Adrenal gland (tissue), 12 donors: ENCODE measurements around the gene LMF2. TPM values are rescaled to one million over a fixed set of nuclear protein-coding genes. Genes with fewer than 3 reads are reported as not detected.
A peak's percentile ranks its signal among the peaks of the same experiment; 100 is the strongest.

Experiments used
- DNase-seq, 7 donors: peaks; one replicate each; pipeline ENCODE4 v3.0.0-alpha.2; 2019 to 2020
- H3K27ac ChIP-seq, 5 donors: fragments of 200-600 bp; sonication (generic) in 4 of 5; 1 replicate in 3 of 5; 2 replicates in 2 of 5; pipeline versions ENCODE4 v1.5.1 to v1.8.0; 2016 to 2020; ENCODE audit warnings: mild to moderate bottlenecking in 1 of 5
- H3K27me3 ChIP-seq: fragments of 200-600 bp; 2 replicates; pipeline ENCODE4 v1.8.0; 2021
- H3K36me3 ChIP-seq, 2 donors: fragments of 200-600 bp; replicated peaks in 1 of 2; 1 replicate in 1 of 2; 2 replicates in 1 of 2; pipeline versions ENCODE4 v1.5.1 to v1.8.0; 2018 to 2022
- H3K4me1 ChIP-seq, 2 donors: fragments of 200-600 bp; replicated peaks in 1 of 2; 1 replicate in 1 of 2; 2 replicates in 1 of 2; pipeline versions ENCODE4 v1.5.1 to v1.8.0; 2018 to 2021
- H3K4me3 ChIP-seq, 4 donors: fragments of 200-600 bp; sonication (generic) in 3 of 4; one replicate each; pipeline ENCODE4 v1.5.1; 2016 to 2018
- H3K9me3 ChIP-seq, 3 donors: fragments of 200-600 bp; sonication (generic) in 1 of 3; replicated peaks in 1 of 3; 1 replicate in 2 of 3; 2 replicates in 1 of 3; pipeline versions ENCODE4 v1.5.1 to v1.8.0; 2016 to 2021
- POLR2A ChIP-seq, 2 donors: fragments of 450-650 bp; IDR thresholded peaks; one replicate each; pipeline ENCODE4 v1.6.1; 2017; ENCODE audit warnings: antibody characterized with exemption in 2 of 2, mild to moderate bottlenecking in 2 of 2, moderate library complexity in 1 of 2
- WGBS, 4 donors: extraction: QIAGEN DNeasy Blood & Tissue Kit in 2 of 4; methylation state at CpG; one replicate each; pipeline versions ENCODE4 v1.1.5 to v1.1.7; 2013 to 2017; 5-methylcytosine and 5-hydroxymethylcytosine counted together
- intact Hi-C, 2 donors: fragments of 100-400 bp; cut with DNase I; formaldehyde crosslinking; loops; one replicate each; pipeline versions ENCODE4 v1.14.1 to v1.15.0; 2022 to 2023
- polyA plus RNA-seq, 3 donors: library from polyadenylated mRNA; stranded (reverse); fragments of 200-250 nt in 2 of 3; fragments of 350-450 nt in 1 of 3; fragmentation: Illumina TruSeq in 1 of 3; extraction: RNeasy Lipid Tissue Mini Kit (QIAGEN cat#74804) in 1 of 3; gene quantifications; one replicate each; pipeline ENCODE4 v1.2.3, GENCODE V29; 2013 to 2014
- total RNA-seq, 9 donors: library from RNA; depleted of rRNA in 4 of 9; stranded (reverse); fragments of >200 nt in 4 of 9; fragments of 120-200 nt in 1 of 9; fragmentation: NEBNext Ultra II Directional in 1 of 9; extraction: Animal tissue kit (Norgen Biotek cat#: 25700) in 1 of 9; gene quantifications; one replicate each; pipeline versions ENCODE4 v1.1.0 to v1.2.4, GENCODE V29; 2013 to 2023
- TF ChIP-seq, protein P1 (sequence below), 6 experiments: fragments of 450-650 bp in 4 of 6; fragments of 200-600 bp in 2 of 6; sonication (generic) in 1 of 6; IDR thresholded peaks; 1 replicate in 5 of 6; 2 replicates in 1 of 6; pipeline versions ENCODE4 v1.5.1 to v1.8.0; 2016 to 2021; ENCODE audit warnings: antibody characterized with exemption in 6 of 6, mild to moderate bottlenecking in 2 of 6, moderate library complexity in 1 of 6
- donor health status: healthy with polysubstance abuse.
- donor health status: Bipolar disorder and iron deficiency.
- donor health status: DM: yes; HTN: yes; CAD: no.
- donor health status: DM: no; HTN: no; CAD: no.
- donor health status: DM: no; HTN: no; CAD: no.
- donor health status: DM: yes; HTN: yes; CAD: no.

The LMF2 gene
- total and polyA plus RNA-seq, 12 donors = 6.3 to 120 (median 78.3) TPM

DNA sequence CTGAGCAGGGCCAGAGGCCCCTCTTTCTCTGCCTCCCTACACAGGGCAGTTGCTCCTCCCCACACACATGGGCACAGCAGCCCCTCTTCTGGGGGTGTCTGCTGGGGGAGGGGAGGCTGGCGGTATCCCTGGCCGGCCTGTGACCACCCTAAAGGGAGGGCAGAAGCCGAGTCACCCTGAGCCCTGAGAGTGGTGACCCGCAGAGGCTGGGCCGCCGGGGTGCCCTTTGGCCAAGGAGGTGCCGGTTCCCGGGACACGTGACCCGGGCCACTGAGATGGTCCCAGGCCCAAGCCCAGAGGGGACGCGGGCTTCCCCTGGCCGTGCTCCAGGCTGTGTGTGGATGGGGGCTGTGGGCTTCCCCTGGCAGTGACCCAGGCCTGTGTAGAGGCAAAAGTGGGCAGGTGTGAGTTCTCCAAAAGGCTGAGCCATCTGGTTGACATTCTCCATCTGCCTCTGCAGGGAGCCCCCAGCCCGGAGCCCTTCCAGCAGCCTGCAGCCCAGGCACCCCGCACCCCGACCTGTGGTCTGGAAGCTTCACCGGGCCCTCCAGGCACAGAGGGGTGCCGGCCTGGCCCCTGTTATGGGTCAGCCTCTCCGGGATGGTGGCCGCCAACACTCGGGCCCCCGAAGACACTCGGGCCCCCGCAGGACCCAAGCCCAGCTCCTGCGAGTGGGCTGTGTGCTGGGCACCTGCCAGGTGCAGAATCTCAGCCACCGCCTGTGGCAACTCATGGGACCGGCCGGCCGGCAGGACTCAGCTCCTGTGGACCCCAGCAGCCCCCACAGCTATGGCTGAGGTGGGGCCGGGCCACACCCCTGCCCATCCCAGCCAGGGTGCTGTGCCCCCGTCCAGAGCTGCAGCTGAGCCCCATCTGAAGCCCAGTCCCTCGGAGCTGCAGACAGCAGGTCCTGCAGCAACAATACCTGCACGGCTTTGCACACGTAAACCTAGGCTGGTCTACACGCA is 25.1 kb downstream of the LMF2 start:
- no peak for DNase-seq
- WGBS, 4 donors = 70 to 78% (median 76%) methylated on average over 8 to 35 of the region's 35 CpGs
- intact Hi-C loops = no loop called here
- Histone ChIP-seq H3K4me1 (peaks cover 0 to 14% of the 10 kb centered on the region in 2 donors), H3K9me3 (no peaks in the 10 kb centered on the region), H3K36me3 (no peaks in the 10 kb centered on the region), H3K27ac (no peak overlapping the region), H3K4me3 (no peak overlapping the region), H3K27me3 (peaks cover 36% of the 10 kb centered on the region)
- no peak for TF ChIP-seq POLR2A (IDR thresholded peaks at IDR 0.05)
- TF ChIP-seq, protein P1, sequence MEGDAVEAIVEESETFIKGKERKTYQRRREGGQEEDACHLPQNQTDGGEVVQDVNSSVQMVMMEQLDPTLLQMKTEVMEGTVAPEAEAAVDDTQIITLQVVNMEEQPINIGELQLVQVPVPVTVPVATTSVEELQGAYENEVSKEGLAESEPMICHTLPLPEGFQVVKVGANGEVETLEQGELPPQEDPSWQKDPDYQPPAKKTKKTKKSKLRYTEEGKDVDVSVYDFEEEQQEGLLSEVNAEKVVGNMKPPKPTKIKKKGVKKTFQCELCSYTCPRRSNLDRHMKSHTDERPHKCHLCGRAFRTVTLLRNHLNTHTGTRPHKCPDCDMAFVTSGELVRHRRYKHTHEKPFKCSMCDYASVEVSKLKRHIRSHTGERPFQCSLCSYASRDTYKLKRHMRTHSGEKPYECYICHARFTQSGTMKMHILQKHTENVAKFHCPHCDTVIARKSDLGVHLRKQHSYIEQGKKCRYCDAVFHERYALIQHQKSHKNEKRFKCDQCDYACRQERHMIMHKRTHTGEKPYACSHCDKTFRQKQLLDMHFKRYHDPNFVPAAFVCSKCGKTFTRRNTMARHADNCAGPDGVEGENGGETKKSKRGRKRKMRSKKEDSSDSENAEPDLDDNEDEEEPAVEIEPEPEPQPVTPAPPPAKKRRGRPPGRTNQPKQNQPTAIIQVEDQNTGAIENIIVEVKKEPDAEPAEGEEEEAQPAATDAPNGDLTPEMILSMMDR (IDR thresholded peaks at IDR 0.05) = no peak

DNA sequence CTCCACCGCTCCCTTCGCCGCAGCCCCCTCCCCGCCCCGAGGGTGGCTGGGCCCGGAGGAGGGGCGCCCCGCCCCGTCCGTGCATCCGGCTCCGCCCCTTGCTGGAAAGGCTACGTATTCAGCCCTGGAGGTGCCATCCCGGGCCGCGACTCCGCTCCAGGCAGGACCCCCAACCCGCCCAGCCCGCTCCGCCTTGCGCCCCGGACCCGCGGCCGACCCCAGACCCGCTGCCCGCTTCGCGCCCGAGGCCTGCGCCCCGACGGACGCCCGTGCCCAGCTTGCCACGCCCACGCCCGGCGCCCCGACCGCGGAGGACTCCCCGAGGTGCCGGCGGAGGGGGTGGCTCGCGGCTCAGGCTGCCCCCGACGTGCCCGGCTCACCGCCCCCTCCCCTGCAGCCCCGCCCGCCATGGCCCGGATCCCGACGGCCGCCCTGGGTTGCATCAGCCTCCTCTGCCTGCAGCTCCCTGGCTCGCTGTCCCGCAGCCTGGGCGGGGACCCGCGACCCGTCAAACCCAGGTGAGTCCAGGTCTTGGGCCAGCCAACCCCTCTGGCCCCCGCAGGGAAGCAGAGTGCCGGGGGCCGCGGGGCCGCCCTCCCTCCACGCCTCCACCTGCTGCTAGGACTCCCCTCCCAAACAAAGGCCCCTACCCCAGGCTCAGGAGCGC is 25.9 kb downstream of the LMF2 start, which contains the start of gene ADM2:
TSS of gene ADM2 (plus strand) at position 104 of the 667 bp plus-strand sequence. CDS start at position 409, 305 bp downstream.
- intact Hi-C loops = no loop called here
- Histone ChIP-seq H3K4me1 (peaks cover 0 to 14% of the 10 kb centered on the region in 2 donors), H3K36me3 (no peaks in the 10 kb centered on the region), H3K27me3 (peaks cover 36% of the 10 kb centered on the region), H3K9me3 (no peaks in the 10 kb centered on the region), H3K27ac (no peak within 1 kb of the TSS), H3K4me3 (peak within 1 kb of the TSS in 2 of 4 donors; percentile 17 to 56)
- 0 to 16% (median 3%) methylated on average over 1 to 70 of the region's 70 CpGs for WGBS, 4 donors
- TF ChIP-seq, protein P1 (IDR thresholded peaks at IDR 0.05) = no peak
- TF ChIP-seq POLR2A (IDR thresholded peaks at IDR 0.05) = no peak
- DNase-seq = peak in 1 of 7 donors; percentile 21

DNA sequence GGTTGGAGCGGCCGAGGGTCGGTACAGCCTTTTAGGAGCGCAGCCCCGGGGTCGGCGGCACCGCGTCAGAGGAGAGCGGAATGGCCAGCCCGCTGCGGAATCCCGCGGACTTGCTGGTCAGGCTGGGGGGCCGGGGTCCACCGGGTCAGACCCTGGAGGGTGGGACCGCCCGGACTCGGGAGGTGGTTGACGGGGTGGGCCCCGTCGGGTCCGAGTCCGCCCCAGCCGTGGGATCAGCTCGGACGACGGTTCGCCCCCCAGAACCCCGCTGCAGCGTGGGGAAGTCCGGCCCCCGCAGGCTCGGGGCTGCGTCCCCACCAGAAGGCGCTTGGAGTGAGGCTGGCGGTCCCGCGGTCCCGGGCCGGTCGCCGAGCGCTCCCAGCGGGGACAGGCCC is 26.5 kb downstream of the LMF2 start:
- Histone ChIP-seq H3K4me3 (peak overlapping the region in 2 of 4 donors; percentile 17 to 56), H3K36me3 (no peaks in the 10 kb centered on the region), H3K27me3 (peaks cover 36% of the 10 kb centered on the region), H3K4me1 (peaks cover 0 to 14% of the 10 kb centered on the region in 2 donors), H3K9me3 (no peaks in the 10 kb centered on the region), H3K27ac (no peak overlapping the region)
- TF ChIP-seq, protein P1 (IDR thresholded peaks at IDR 0.05) = no peak
- TF ChIP-seq POLR2A (IDR thresholded peaks at IDR 0.05) = no peak
- intact Hi-C loops = no loop called here
- 2 to 7% (median 4%) methylated on average over 16 to 45 of the region's 45 CpGs; no CpG with 5 or more reads in 1 of the 4 donors for WGBS, 4 donors
- no peak for DNase-seq

DNA sequence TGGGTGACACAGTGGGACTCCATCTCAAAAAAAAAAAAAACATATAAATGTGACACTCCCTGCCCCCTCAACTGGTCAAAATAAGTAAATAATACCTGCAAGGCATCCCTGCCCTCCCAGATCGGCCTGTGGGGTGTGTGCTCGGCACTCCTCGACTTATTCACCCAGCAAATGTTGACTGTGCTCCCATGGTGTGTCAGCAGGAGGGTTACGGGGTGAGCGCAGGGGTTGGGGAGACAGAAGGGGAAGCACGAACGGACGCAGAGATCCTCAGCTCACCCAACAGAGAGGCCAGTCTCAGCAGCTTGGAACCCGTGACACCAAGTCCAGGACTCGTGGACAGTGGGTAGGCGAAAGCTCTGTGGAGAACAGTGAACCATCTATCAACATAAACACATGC is 27.8 kb downstream of the LMF2 start:
- 69 to 76% (median 74%) methylated on average over 11 of the region's 11 CpGs for WGBS, 4 donors
- DNase-seq = no peak
- H3K27ac ChIP-seq = no peak overlapping the region
- H3K36me3 ChIP-seq = no peaks in the 10 kb centered on the region
- no peak for TF ChIP-seq POLR2A (IDR thresholded peaks at IDR 0.05)
- H3K4me1 ChIP-seq = peaks cover 0 to 19% of the 10 kb centered on the region in 2 donors
- H3K27me3 ChIP-seq = peaks cover 36% of the 10 kb centered on the region
- intact Hi-C loops = no loop called here
- no peaks in the 10 kb centered on the region for H3K9me3 ChIP-seq
- H3K4me3 ChIP-seq = no peak overlapping the region
